Fibroblast of skin of right biceps (primary cell): Measurements from ENCODE around the gene OLFM1.
"Not testable (repeated sequence)": the region's sequence is repeated elsewhere in the genome, so short reads cannot be mapped to it uniquely, and the experiment has no call there.

ENCODE experiments used
- DNase-seq: peaks from one replicate; pipeline ENCODE4 v3.0.0-alpha.2; 2013

Gene OLFM1

GRCh38 chr9:135060461-135061116 is 26.9 kb upstream of the OLFM1 start:
- DNase-seq = no peak

- no peak for DNase-seq
These were observed 26.0 kb upstream of the OLFM1 start for GRCh38 chr9:135061441-135061840.

DNA sequence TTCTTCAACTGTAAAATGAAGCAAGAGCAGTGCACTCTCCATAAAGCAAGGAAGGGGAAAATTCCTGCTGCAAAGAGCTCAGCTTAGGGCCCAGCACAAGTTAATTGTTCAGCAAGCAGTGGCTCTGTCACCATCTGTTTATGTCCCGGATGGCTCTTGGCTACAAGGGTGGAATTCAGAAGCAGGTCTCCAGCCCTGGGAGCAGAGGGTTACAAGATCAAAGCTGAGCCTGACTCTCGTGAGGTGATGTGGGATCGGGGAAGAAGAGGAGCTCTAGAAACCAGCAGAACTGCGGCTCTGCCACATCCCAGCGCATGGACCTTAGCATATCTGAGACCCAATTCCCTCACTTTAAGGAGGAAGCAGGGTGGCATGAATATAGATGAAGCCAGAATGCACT is 25.2 kb upstream of the OLFM1 start:
- no peak for DNase-seq

DNA sequence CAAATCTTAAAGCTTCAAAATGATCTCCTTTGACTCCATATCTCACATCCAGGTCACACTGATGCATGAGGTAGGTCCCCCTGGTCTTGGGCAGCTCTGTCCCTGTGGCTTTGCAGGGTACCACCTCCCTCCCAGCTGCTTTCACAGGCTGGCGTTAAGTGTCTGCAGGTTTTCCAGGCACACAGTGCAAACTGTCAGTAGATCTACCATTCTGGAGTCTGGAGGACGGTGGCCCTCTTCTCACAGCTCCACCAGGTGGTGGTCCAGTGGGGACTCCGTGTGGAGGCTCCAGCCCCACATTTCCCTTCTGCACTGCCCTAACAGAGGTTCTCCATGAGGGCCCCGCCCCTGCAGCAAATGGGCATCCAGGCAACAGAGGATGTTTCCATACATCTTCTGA is 24.0 kb upstream of the OLFM1 start:
- not testable (repeated sequence) for DNase-seq

DNA sequence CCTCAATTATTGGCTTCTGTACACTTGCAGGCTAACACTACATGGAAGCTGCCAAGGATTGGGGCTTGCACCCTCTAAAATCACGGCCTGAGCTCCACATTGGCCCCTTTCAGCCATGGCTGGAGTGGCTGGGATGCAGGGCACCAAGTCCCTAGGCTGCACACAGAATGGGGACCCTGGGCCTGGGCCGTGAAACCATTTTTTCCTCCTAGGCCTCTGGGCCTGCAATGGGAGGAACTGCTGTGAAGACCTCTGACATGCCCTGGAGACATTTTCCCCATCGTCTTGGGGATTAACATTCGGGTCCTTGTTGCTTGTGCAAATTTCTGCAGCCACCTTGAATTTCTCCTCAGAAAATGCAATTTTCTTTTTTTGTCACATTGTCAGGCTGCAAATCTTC is 23.6 kb upstream of the OLFM1 start:
- DNase-seq = not testable (repeated sequence)

GRCh38 chr9:135065151-135065550 is 22.3 kb upstream of the OLFM1 start:
- no peak for DNase-seq

GRCh38 chr9:135065804-135066203 is 21.7 kb upstream of the OLFM1 start:
- no peak for DNase-seq

DNA sequence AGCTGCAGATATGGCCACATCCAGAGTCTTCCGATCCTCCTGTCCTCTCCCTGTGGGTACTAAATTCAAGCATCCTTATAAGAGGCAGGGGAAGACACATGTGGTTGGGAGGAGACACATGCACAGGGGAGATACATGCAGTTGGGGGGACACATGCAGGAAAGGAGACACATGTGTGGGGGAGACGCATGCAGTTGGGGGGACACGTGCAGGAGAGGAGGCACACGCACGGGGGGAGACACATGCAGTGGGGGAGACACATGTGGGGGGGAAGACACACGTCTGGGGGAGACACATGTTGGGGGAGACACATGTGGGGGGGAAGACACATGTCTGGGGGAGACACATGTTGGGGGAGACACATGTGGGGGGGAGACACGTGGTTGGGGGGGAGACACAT is 21.2 kb upstream of the OLFM1 start:
- DNase-seq = no peak

GRCh38 chr9:135067096-135067710 is 20.3 kb upstream of the OLFM1 start:
- no peak for DNase-seq

DNA sequence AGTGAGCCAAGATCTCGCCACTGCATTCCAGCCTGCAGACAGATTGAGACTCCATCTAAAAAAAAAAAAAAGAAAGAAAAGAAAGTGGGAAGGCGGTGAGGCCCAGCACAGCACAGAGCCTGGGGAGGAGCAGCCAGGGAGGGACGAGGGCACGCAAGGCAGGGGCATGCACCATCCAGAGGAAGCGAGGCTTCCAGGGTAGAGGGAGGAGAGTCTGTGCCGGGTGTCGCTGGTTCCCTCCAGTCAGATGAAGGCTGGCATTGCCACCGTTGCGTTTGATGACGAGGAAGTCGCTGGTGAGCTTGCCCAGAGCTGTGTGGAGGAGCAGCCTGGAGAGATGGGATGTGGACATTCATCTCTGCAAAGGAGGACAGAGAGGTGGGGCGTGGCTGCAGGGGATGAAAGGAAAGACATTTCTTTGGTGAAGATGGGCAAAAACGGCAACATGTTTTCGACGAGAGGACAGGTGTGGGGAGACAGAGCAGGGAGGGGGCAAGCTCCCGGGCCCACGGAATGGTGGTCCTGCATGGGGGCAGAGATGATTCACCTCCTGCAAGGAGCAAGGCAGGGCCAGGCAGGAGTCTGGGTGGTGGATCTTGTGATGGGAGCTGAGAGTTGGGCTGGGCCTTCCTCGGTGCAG is 18.6 kb upstream of the OLFM1 start:
- no peak for DNase-seq

GRCh38 chr9:135069558-135070197 is 17.8 kb upstream of the OLFM1 start:
- DNase-seq = no peak

DNA sequence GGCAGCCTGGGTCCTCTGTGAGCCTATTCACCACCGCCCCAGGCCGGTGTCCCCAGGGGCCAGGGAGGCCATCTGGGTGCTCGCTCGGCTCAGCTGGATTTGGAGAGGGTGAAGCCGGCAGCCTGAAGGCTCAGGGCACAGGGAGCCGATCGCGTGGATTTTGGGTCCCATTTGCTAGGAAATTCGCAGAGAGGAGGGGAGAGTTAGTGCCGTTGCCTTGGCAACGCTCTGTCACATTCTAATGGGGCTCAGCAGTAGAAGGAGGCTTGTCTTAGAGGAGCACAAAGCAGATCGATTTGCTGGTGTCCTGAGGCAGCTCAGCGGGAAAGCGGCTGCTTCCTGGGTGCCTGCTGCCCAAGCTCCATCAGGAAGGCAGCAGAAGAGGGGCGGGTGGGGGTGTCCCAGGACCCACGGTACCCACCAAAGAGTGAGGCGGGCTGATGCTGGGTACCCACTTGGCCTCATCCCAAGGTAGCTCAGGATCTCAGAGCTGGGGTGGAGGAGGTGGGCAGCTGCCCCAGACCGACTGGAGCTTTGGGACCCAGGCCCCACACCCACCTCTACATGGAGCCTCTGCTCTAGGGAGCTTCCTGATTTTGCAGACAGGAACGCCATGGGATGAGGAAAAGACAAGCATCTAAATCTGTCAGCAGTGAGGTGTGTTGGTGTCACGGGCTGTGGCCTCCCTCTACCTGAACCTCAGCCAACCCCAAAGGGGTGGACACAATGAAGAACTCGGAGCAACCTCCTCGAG is 17.1 kb upstream of the OLFM1 start:
- no peak for DNase-seq

DNA sequence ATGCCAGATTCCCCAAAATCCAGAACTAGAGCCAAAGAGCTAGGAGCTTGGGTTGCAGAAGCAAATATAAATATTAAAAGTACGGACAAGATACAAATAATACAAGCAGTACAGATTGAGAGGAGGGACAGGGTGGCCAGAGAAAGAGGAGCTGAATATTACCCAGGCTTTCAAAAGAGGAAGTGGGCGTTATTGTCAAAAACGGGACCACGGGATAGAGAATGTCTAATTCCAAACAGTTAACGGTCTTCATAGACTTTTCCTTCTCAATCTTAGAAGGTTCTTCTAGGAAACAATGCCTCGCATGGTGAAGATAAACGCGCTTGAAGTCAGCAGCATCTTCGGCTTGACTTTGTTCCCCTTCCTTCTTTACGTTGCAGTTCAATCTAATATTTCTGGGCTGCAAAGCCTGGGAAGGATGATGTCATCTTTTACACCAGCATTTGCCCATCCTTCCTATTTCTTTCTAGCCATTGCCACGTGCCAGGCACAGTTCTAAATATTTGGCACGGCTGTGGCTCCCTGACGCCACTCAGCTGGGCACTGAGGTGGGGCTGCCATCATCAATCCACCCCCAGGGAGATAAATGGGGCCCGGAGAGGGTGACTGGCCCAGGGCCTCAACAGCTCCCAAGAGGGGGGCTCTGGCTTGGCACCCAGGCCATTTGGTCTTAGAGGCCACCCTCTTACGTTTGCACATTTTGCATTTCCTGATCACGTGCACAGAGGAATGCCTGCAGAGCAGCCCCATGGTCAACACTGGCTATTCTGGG is 16.3 kb upstream of the OLFM1 start:
- DNase-seq = no peak

DNA sequence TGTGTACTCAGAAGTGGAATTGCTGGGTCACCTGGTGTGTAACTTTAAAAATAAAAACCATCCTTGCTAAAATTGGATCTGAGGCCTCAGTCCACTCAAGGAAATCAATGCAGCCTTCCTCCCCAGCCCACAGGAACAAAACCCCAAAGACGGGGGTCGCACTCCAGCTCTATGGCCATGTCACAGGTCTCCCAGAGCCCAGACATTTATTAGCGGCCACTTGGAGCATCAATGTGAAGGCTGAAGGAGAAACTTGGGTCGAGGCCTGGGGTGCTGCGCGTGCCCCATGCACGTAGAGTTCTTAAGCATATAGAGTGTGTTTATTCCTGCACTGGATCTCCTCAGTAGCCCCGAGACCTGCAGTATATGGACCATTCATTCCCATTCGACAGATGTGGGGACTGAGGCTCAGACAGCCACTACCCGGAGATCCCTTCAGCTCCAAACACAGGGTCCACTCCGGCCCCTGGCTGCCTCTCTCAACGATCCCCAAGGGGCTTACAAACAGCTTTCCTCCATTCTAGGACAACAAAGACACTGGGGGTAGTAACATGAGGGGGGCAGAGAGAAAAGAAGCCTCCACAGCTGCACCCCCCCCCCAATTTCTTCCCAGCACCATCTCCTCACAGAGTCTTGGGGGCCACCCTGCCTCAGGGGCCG is 14.3 kb upstream of the OLFM1 start:
- DNase-seq = no peak

DNA sequence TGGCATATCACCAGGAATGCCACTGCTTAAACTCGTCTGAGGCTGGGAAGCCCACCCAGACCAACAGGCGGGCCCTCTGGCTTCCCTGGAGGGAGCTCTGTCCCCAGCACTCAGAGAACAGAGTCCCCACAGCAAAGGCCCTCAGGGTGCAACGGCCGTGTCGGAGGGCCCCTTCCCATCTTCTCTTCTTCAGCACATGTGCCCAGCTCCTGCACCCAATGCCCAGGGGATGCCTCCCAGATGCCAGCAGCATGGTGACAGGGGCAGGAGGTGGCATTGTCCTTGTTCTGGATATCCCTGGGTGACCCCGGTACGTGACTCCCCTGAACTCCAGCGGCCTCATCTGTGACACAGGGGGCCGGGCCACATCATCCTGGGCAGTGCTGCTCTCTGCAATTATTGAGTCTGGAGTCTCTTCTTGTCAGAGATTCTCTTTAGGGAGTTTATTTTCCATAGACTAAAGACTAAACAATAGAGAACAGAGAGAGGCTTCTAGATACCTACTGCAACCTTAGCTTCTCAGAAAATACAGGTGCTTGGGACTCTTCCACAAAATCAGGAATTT is 13.6 kb upstream of the OLFM1 start:
- no peak for DNase-seq

GRCh38 chr9:135074354-135075233 is 12.9 kb upstream of the OLFM1 start:
- no peak for DNase-seq

DNA sequence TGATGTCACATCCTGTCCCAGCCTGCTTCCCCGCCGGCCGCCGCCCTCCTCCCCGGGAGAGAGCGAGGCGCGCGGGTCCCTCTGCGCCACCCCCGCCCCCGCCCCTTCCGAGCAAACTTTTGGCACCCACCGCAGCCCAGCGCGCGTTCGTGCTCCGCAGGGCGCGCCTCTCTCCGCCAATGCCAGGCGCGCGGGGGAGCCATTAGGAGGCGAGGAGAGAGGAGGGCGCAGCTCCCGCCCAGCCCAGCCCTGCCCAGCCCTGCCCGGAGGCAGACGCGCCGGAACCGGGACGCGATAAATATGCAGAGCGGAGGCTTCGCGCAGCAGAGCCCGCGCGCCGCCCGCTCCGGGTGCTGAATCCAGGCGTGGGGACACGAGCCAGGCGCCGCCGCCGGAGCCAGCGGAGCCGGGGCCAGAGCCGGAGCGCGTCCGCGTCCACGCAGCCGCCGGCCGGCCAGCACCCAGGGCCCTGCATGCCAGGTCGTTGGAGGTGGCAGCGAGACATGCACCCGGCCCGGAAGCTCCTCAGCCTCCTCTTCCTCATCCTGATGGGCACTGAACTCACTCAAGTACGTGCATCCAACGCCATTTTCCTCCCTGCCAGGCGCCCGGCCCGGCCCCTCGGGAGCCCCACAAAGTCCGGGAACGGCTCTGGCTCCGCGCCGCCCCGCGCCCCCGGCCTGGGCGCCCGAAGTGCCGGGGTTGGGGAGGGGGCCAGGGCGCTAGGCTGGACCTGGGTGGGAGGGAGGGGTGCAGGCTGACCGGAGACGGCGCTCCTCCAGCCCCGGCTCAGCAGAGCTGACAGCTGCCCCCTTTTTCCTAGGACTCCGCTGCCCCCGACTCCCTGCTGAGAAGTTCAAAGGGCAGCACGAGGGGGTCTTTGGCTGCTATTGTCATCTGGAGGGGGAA is 12.0 kb upstream of the OLFM1 start:
- no peak for DNase-seq

DNA sequence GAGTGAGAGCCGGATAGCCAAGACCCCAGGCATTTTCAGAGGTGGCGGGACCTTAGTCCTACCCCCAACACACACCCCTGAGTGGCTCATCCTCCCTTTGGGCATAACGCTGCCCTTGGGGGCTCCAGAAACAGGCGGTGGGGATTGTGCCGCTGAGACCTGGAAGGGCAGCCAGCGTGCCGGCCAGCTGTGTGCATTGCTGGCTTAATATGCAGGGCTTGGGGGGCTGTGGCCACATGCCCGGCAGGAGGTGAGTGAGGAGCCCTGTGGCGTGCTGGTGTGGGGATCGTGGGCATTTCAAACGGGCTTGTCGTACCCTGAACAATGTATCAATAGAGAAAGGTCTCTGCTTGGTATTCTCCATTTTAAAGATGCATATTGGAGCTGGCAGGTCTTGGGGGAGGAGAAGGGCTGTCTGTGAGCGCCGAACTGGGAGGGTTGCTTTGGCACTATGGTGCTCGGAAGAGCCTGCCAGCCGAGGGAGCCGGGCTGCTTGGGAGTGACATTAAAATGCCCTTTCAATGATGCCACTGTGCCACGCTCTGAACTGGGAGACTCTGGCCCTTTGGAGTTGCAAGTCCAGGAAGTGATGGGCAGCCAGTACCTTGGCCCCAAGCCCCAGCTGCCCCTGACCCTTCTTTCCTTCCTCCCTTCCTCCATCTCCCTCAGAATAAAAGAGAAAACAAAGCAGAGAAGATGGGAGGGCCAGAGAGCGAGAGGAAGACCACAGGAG is 11.2 kb upstream of the OLFM1 start:
- DNase-seq = no peak
